HL-60 (cell line): ENCODE data around the gene PIEZO1.

Experiments used
- DNase-seq, 2 experiments: peaks; one replicate each; pipeline ENCODE4 v3.0.0-alpha.2; 2010 to 2020; ENCODE audit warnings: low read depth in 1 of 2, low spot score in 1 of 2
- H3K27ac ChIP-seq: fragments of 250-450 bp; sonication (Bioruptor Pico); replicated peaks from 2 replicates; pipeline ENCODE4 v1.5.1; 2020; ENCODE audit warnings: mild to moderate bottlenecking, moderate library complexity
- H3K27me3 ChIP-seq: fragments of 250-450 bp; sonication (Bioruptor Pico); 2 replicates; pipeline ENCODE4 v1.5.1; 2021; ENCODE audit warnings: mild to moderate bottlenecking, moderate library complexity; ENCODE audit not compliant: insufficient read depth, poor library complexity, severe bottlenecking
- H3K4me3 ChIP-seq: replicated peaks from 2 replicates; pipeline ENCODE4 v1.5.1; 2011; ENCODE audit warnings: mild to moderate bottlenecking, control low read depth, low read length; ENCODE audit not compliant: insufficient read depth
- CTCF ChIP-seq: IDR thresholded peaks from one replicate; pipeline ENCODE4 v1.5.1; 2011; ENCODE audit warnings: low read length, control low read depth, inconsistent platforms; ENCODE audit not compliant: insufficient read depth
- GABPA ChIP-seq: IDR thresholded peaks from 2 replicates; pipeline ENCODE4 v1.6.1; 2012; ENCODE audit warnings: low read depth
- POLR2AphosphoS5 ChIP-seq: IDR thresholded peaks from 2 replicates; pipeline ENCODE4 v1.6.1; 2012; ENCODE audit warnings: low read depth
- REST ChIP-seq: IDR thresholded peaks from 2 replicates; pipeline ENCODE4 v1.6.1; 2012; ENCODE audit warnings: low read depth; ENCODE audit not compliant: insufficient replicate concordance
- SPI1 ChIP-seq: IDR thresholded peaks from 2 replicates; pipeline ENCODE4 v1.6.1; 2012; ENCODE audit warnings: low read depth, mild to moderate bottlenecking, borderline replicate concordance

The PIEZO1 gene

GRCh38 chr16:88721815-88722755, 62.9 kb downstream of the PIEZO1 start:
- TF ChIP-seq SPI1 = no peak
- TF ChIP-seq GABPA = no peak
- TF ChIP-seq CTCF = no peak
- no peak for TF ChIP-seq REST
- TF ChIP-seq POLR2AphosphoS5 = no peak
- H3K4me3 ChIP-seq = no peak overlapping the region
- no peak for DNase-seq
- no peak overlapping the region for H3K27ac ChIP-seq
- H3K27me3 ChIP-seq = no peaks in the 10 kb centered on the region

- TF ChIP-seq REST = no peak
- no peak for TF ChIP-seq GABPA
- TF ChIP-seq POLR2AphosphoS5 = no peak
- no peak for TF ChIP-seq SPI1
- TF ChIP-seq CTCF = no peak
- no peak for DNase-seq
- H3K27ac ChIP-seq = no peak overlapping the region
- no peaks in the 10 kb centered on the region for H3K27me3 ChIP-seq
- no peak overlapping the region for H3K4me3 ChIP-seq
Observed at GRCh38 chr16:88721236-88721635, 63.8 kb downstream of the PIEZO1 start.

GRCh38 chr16:88720396-88720970, 64.5 kb downstream of the PIEZO1 start:
- Histone ChIP-seq H3K4me3 (no peak overlapping the region), H3K27ac (no peak overlapping the region), H3K27me3 (no peaks in the 10 kb centered on the region)
- no peak for DNase-seq
- TF ChIP-seq POLR2AphosphoS5 (no peak; the same call in 1 of the 2 replicates), REST (no peak), CTCF (no peak)
